ENCODE data around the gene MAP4K4. TPM values are rescaled to one million over a fixed set of nuclear protein-coding genes. Genes with fewer than 3 reads are reported as not detected.

MAP4K4 gene
- total and polyA plus RNA-seq, 12 donors: 8.7 to 43.1 (median 21.8) TPM

GRCh38 chr2:101790416-101790815 lies 92.9 kb downstream of the MAP4K4 start:
- no peaks in the 10 kb centered on the region for H3K9me3 ChIP-seq (replicated peaks in 1 of 3)
- no peaks in the 10 kb centered on the region for H3K36me3 ChIP-seq (replicated peaks in 1 of 2)
- 54 to 66% (median 57%) methylated on average over 5 of the region's 5 CpGs for WGBS, 4 donors
- peak overlapping the region in 1 of 5 donors; percentile 33 for H3K27ac ChIP-seq
- no peaks in the 10 kb centered on the region for H3K27me3 ChIP-seq
- TF ChIP-seq CTCF (IDR thresholded peaks at IDR 0.05): no peak
- no peak for TF ChIP-seq POLR2A (IDR thresholded peaks at IDR 0.05)
- intact Hi-C loops (cut with DNase I): no loop called here
- DNase-seq: no peak
- peaks cover 0 to 4% of the 10 kb centered on the region in 2 donors for H3K4me1 ChIP-seq (replicated peaks in 1 of 2)
- H3K4me3 ChIP-seq: no peak overlapping the region

GRCh38 chr2:101790857-101791256 lies 93.3 kb downstream of the MAP4K4 start:
- TF ChIP-seq CTCF (IDR thresholded peaks at IDR 0.05): no peak
- no peak for TF ChIP-seq POLR2A (IDR thresholded peaks at IDR 0.05)
- peak overlapping the region in 1 of 5 donors; percentile 33 for H3K27ac ChIP-seq
- WGBS, 4 donors: 70 to 78% (median 76%) methylated on average over 4 of the region's 4 CpGs
- no peaks in the 10 kb centered on the region for H3K9me3 ChIP-seq (replicated peaks in 1 of 3)
- H3K36me3 ChIP-seq (replicated peaks in 1 of 2): no peaks in the 10 kb centered on the region
- no peak overlapping the region for H3K4me3 ChIP-seq
- H3K4me1 ChIP-seq (replicated peaks in 1 of 2): peaks cover 0 to 4% of the 10 kb centered on the region in 2 donors
- intact Hi-C loops (cut with DNase I): no loop called here
- H3K27me3 ChIP-seq: no peaks in the 10 kb centered on the region
- no peak for DNase-seq

- DNase-seq: no peak
- Histone ChIP-seq H3K9me3 (replicated peaks in 1 of 3) (no peaks in the 10 kb centered on the region), H3K27me3 (no peaks in the 10 kb centered on the region), H3K4me1 (replicated peaks in 1 of 2) (peaks cover 0 to 4% of the 10 kb centered on the region in 2 donors), H3K27ac (no peak overlapping the region), H3K36me3 (replicated peaks in 1 of 2) (no peaks in the 10 kb centered on the region), H3K4me3 (no peak overlapping the region)
- TF ChIP-seq POLR2A (IDR thresholded peaks at IDR 0.05) (no peak), CTCF (IDR thresholded peaks at IDR 0.05) (no peak)
- intact Hi-C loops (cut with DNase I): no loop called here
- WGBS, 4 donors: 88 to 95% (median 92%) methylated on average over 5 of the region's 5 CpGs
Observed at GRCh38 chr2:101792208-101792607, 94.7 kb downstream of the MAP4K4 start.

- Histone ChIP-seq H3K27me3 (no peaks in the 10 kb centered on the region), H3K27ac (no peak overlapping the region), H3K9me3 (replicated peaks in 1 of 3) (no peaks in the 10 kb centered on the region), H3K4me3 (no peak overlapping the region), H3K36me3 (replicated peaks in 1 of 2) (no peaks in the 10 kb centered on the region), H3K4me1 (replicated peaks in 1 of 2) (peaks cover 0 to 4% of the 10 kb centered on the region in 2 donors)
- intact Hi-C loops (cut with DNase I): no loop called here
- TF ChIP-seq CTCF (IDR thresholded peaks at IDR 0.05): no peak
- TF ChIP-seq POLR2A (IDR thresholded peaks at IDR 0.05): no peak
- 74 to 83% (median 81%) methylated on average over 3 of the region's 3 CpGs for WGBS, 4 donors
- DNase-seq: no peak
Observed at GRCh38 chr2:101793277-101793969, 95.9 kb downstream of the MAP4K4 start.

Measured in adrenal gland (tissue), 12 donors.